Erythroblast (primary cell): ENCODE results near the gene PACS1.

Experiments
- GATA1 ChIP-seq: IDR thresholded peaks from 2 replicates; pipeline ENCODE4 v1.6.1; 2011; ENCODE audit warnings: low read depth, mild to moderate bottlenecking, control low read depth, low read length, moderate library complexity
- POLR2A ChIP-seq: IDR thresholded peaks from 2 replicates; pipeline ENCODE4 v1.6.1; 2011; ENCODE audit warnings: mild to moderate bottlenecking, low read length

GRCh38 chr11:66190786-66191185, 120.7 kb downstream of the PACS1 start:
- no peak for TF ChIP-seq POLR2A
- TF ChIP-seq GATA1: no peak
